ENCODE data around the gene KDM8.

KDM8 gene

DNA sequence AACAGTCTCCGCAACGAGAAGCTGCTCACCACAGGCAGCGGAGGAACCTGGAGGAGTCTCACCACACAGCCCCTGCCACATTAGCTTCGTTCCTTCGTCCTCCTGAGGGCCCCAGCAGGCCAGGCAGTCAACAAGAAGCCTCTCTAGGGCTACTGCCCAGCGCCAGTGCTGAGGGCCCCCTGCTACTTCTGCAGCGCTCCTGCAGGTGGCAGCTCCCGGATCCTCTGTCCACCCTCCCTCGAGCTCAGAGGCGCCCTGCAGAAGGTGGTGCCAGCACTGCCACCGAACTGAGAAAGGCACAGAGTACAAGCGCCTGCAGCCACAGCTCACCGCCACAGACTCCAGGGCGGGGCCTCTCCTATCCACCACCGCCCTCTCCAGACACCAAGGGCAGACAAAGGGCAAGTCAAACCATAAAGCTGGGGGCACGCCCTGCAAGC, 27.3 kb downstream of the KDM8 start:
- peak in 2 of 3 donors; percentile 60 to 65 for DNase-seq (ENCODE audit: low read depth in 3 of 3)

DNA sequence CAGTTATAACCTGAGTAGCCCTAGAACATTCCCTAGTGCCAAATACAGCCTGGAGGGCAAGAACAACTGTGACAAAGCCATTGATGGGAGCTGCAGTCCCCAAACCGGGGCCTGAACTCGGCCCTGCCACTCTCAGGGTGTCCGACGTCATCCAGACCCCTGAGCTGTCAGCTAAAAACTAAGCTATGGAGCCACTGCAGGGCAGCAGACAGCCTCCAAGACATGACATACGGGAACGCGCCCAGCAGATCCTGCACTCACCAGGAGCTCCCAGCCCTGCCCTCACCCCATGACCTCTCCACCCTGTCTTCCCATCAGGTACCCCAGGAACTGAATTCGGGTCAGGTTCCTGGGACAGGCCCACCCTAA, 28.4 kb downstream of the KDM8 start:
- no peak for DNase-seq (ENCODE audit: low read depth in 3 of 3)

DNA sequence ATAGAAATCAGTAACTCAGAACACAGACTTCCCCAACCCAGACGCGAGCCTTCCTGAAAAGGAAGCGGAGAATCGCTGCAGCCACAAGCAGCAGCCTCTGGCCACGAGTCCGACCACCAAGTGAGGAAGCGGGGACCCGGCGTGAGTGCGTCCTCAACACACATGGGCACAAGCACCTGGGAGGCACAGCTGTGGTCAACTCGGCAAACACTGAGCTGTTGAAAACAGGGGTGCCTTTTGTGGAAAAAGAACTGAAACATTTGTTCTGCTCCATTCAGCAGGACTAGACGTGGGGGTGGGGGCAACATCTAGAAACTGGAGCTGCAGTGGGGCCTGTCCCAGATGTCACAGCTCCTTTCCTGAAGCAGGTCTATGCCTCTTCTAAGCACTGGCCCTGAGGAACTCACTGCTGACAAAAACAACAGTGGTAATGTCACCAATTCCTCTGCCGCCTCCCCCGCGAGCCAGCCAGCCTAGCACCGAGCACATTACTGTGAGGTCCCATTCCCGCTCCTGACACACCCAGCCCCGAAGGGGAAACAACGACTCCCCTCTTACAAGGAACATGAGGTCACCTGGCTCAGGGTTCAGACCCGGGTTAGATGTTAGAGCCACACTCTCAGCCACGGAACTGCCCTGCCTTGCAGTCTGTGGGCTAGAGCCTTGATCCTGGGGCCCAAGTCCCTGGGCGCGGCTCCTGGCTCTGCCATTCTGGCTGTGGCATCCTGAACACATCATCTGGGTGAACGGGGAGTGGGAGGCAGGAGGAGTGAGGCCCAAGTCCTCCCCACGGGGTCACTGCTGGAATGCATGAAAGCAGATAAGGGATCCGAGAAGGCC, 29.0 kb downstream of the KDM8 start:
- DNase-seq (ENCODE audit: low read depth in 3 of 3), result peak in 2 of 3 donors; percentile 49 to 67

GRCh38 chr16:27232901-27233625, 29.7 kb downstream of the KDM8 start:
- DNase-seq (ENCODE audit: low read depth in 3 of 3), result no peak

DNA sequence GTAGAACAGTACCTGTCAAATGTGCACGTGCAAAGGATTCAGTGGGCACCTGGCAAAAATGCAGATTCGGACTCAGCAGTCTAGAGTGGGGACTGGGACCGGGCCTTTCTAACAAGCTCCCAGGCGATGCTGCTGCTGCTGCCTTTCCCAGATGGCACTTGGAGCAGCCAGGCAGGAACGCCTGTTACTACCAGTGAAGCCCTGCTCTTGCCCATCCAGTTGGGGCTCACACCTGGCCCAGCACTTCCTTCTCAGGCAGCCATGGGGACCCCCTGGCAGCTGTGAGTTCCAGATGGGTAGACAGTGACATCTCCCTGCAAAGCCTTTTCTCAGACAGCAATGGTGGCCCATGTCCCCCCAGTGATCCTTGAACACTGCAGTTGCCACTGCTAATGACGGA, 30.4 kb downstream of the KDM8 start:
- no peak for DNase-seq (ENCODE audit: low read depth in 3 of 3)

- DNase-seq (ENCODE audit: low read depth in 3 of 3), result no peak
Measured at GRCh38 chr16:27234171-27234570, 30.8 kb downstream of the KDM8 start.

DNA sequence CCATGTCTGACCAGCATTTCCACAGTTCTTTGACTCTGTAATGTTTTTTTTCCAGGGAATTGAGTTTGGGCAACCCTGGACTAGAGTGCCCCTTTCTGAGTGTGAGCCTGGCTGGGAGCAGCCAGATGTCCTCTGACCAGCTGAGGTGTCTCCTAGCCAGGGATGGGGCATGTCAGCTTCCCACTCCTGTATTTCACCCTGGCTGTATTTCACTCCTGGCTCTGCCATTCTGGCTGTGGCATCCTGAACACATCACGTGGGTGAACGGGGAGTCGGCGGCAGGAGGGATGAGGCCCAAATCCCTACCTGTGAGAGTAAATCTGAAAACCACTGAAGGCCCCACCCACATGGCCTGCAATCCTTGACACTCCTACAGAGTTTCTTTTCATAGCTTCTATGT, 31.3 kb downstream of the KDM8 start:
- DNase-seq (ENCODE audit: low read depth in 3 of 3), result no peak

DNA sequence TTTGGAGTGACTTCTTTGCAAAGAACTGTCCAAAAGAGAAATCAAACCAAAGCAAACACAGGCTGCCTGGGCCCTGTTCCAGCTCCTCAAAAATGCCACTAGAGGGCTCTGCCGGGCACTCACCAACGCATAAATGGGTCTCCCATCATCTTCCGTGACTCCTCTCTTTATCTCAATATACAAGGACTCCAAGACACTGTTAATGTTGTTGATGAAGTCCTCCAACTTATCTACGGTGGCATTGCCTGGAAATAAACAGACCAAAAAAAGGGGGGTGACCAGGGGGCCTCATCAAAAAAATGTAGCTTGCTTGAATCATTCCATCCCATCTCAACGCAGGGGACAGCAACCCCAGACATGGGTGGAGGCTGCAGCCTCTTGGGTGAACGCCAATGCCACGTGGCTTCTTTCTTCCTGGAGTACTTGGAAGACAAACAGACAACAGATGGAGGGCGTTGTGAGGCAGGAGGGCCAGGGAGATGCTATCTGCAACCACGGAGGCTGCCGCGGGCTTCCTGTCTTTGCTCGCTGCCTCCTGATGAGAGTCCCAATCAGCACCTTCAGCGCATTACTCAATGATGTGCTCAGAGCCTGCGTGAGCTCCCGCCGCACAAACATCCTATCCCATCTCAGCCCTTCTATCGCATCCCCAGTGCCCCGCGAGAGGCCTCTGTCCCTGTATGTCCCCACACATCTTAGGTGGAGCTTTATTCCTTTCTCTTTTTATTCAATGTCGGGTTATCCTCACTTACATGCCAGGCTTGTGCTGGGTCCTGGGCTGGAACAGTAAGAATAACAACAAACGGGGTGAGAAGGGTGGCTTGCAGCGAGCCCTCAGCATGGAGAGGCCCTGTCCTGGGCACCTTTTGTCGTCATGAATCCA, 32.0 kb downstream of the KDM8 start:
- peak; percentile 63 to 82 (median 68) for DNase-seq (ENCODE audit: low read depth in 3 of 3)

DNA sequence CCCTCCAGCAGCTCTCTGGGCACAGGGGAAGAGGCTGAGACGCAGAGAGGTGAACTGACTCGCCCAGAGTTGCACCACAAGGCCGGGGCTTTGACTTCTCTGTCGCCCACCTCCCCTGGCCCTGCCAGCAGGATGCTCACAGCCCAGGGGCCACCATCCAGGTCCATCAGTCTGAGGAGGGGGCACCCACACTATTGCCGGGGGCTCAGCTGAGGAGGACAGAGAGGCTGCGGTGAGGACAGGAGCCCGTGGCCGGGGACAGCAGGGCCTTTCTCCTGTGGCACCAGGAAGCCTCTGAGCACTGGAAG, 32.6 kb downstream of the KDM8 start:
- DNase-seq (ENCODE audit: low read depth in 3 of 3), result no peak

GRCh38 chr16:27236635-27237218, 33.4 kb downstream of the KDM8 start:
- DNase-seq (ENCODE audit: low read depth in 3 of 3), result no peak

DNA sequence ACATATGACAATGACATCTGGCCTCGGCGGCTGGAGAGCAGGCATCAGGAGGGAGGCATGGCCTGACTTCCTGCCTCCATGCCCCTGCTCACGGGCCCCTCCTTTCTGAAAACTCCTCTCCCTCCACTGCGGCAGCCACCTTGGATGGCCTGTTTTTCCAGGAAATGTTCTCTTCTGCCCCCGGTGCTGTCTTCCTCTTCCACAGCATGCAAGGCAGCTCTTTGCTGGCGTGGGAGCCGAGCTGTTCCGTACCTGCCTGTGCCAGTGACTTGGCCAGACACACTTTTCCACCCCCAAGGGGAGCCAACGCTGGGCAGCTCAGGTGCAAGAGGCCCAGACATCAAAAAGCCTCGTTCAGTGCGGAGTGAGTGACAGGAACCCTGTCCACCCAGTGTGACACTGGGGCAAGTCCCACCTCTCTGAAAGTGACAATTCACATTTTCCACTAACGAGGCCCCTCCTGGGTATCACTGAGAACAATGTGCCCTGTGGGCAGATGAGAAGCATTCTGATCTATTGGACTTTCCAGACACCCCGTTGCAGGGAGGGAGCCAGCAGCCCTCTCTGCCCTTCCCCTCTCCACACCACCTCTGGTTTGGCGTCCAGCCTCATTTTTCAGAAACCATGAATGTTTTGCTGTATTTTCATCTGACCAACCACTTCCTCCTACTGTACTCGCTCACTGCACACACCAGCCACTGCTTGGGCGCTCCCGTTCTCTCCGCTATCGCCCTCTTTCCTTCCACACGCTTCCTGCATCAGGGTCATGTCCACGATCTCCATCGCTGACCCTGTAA, 34.1 kb downstream of the KDM8 start:
- DNase-seq (ENCODE audit: low read depth in 3 of 3), result peak; percentile 67 to 88 (median 74)

- peak in 1 of 3 donors; percentile 54 for DNase-seq (ENCODE audit: low read depth in 3 of 3)
Measured at GRCh38 chr16:27238016-27238587, 34.8 kb downstream of the KDM8 start.

DNA sequence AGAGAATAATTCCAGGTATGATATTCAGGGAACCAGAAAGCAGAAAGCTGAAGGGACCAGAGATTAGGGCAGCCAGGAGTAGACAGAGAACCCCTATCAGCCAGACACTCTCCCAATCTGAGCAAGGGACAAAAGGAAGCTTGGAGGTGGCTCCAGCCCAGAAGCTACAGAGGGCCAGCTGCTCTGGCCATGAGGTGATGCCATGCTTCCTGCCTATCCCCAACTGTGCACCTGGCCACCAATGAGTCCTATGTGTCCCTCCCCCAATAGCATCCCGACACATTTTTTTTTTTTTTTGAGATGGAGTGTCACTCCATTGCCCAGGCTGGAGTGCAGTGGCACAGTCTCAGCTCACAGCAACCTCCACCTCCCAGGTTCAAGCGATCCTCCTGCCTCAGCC, 35.3 kb downstream of the KDM8 start:
- no peak for DNase-seq (ENCODE audit: low read depth in 3 of 3)

GRCh38 chr16:27239026-27239425, 35.7 kb downstream of the KDM8 start:
- DNase-seq (ENCODE audit: low read depth in 3 of 3), result no peak

- DNase-seq (ENCODE audit: low read depth in 3 of 3), result no peak
Measured at GRCh38 chr16:27239906-27240655, 36.8 kb downstream of the KDM8 start.

GRCh38 chr16:27240948-27241531, 37.7 kb downstream of the KDM8 start:
- DNase-seq (ENCODE audit: low read depth in 3 of 3), result no peak

DNA sequence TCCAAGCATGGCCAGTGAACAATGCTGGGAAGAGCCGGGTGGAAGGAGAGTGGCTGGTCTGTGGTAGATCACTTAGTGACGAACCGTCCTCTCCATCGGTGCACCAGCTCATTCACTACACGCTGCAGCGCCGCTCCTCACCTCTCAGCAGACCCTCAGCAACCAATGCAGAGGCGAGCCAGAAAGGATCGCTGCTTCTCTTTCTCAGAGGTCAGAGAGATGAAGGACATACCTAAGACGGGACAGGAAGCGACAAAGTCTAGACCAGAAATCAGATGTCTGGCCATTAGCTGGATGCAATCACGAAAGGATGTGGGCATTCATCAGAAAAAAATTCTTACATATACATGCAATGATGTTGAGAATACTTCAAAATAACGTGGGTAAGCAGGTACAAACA, 38.3 kb downstream of the KDM8 start:
- DNase-seq (ENCODE audit: low read depth in 3 of 3), result no peak

GRCh38 chr16:27242398-27242797, 39.1 kb downstream of the KDM8 start:
- DNase-seq (ENCODE audit: low read depth in 3 of 3), result no peak

- DNase-seq (ENCODE audit: low read depth in 3 of 3), result no peak
Measured at GRCh38 chr16:27242868-27243590, 39.7 kb downstream of the KDM8 start.

Data from stimulated activated CD4-positive, alpha-beta T cell treated with anti-CD3 and anti-CD28 coated beads, TNF-alpha, amount 100 ng/mL, for 48 hours (primary cell).